CD4-positive, alpha-beta T cell treated with Interferon gamma for 1 hour (primary cell): ENCODE data around the gene SUPT3H.
A peak's percentile ranks its signal among the peaks of the same experiment; 100 is the strongest.
"Not testable (repeated sequence)": the region's sequence is repeated elsewhere in the genome, so short reads cannot be mapped to it uniquely, and the experiment has no call there.

Experiments
- DNase-seq: peaks from one replicate; pipeline ENCODE4 v3.0.0-alpha.2; 2020

SUPT3H gene

GRCh38 chr6:45045253-45045601 is 332.5 kb downstream of the SUPT3H start:
- DNase-seq = no peak

- no peak for DNase-seq
Measured at GRCh38 chr6:45044510-45045252, 333.1 kb downstream of the SUPT3H start.

GRCh38 chr6:45044086-45044485 is 333.6 kb downstream of the SUPT3H start:
- no peak for DNase-seq

GRCh38 chr6:45042673-45043072 is 335.1 kb downstream of the SUPT3H start:
- not testable (repeated sequence) for DNase-seq

- DNase-seq = no peak
Measured at GRCh38 chr6:45038226-45038625, 339.5 kb downstream of the SUPT3H start.

GRCh38 chr6:45036103-45036502 is 341.6 kb downstream of the SUPT3H start:
- DNase-seq = no peak

- no peak for DNase-seq
Measured at GRCh38 chr6:45032426-45032825, 345.3 kb downstream of the SUPT3H start.

GRCh38 chr6:45031601-45032000 is 346.1 kb downstream of the SUPT3H start:
- peak; percentile 11 for DNase-seq

- DNase-seq = no peak
Measured at GRCh38 chr6:45027126-45027525, 350.6 kb downstream of the SUPT3H start.

- DNase-seq = no peak
Measured at GRCh38 chr6:45026003-45026516, 351.7 kb downstream of the SUPT3H start.

GRCh38 chr6:45024610-45025009 is 353.1 kb downstream of the SUPT3H start:
- no peak for DNase-seq

- no peak for DNase-seq
Measured at GRCh38 chr6:45021676-45022075, 356.1 kb downstream of the SUPT3H start.

GRCh38 chr6:45012687-45013086 is 365.0 kb downstream of the SUPT3H start:
- no peak for DNase-seq

GRCh38 chr6:45009576-45009975 is 368.2 kb downstream of the SUPT3H start:
- DNase-seq = no peak

- no peak for DNase-seq
Measured at GRCh38 chr6:45006893-45007292, 370.8 kb downstream of the SUPT3H start.

GRCh38 chr6:45003961-45004360 is 373.8 kb downstream of the SUPT3H start:
- DNase-seq = no peak

- no peak for DNase-seq
Measured at GRCh38 chr6:45003387-45003786, 374.3 kb downstream of the SUPT3H start.

- no peak for DNase-seq
Measured at GRCh38 chr6:45002390-45003105, 375.2 kb downstream of the SUPT3H start.

- no peak for DNase-seq
Measured at GRCh38 chr6:45001663-45002062, 376.1 kb downstream of the SUPT3H start.

GRCh38 chr6:45000833-45001232 is 376.9 kb downstream of the SUPT3H start:
- DNase-seq = no peak

- no peak for DNase-seq
Measured at GRCh38 chr6:44999066-44999465, 378.7 kb downstream of the SUPT3H start.

- DNase-seq = no peak
Measured at GRCh38 chr6:44995486-44996132, 382.1 kb downstream of the SUPT3H start.

- no peak for DNase-seq
Measured at GRCh38 chr6:44989391-44989790, 388.3 kb downstream of the SUPT3H start.

GRCh38 chr6:44985006-44985405 is 392.7 kb downstream of the SUPT3H start:
- DNase-seq = no peak
